ENCODE results near the gene MAP7D3.
A peak's percentile ranks its signal among the peaks of the same experiment; 100 is the strongest.

MAP7D3 gene

DNA sequence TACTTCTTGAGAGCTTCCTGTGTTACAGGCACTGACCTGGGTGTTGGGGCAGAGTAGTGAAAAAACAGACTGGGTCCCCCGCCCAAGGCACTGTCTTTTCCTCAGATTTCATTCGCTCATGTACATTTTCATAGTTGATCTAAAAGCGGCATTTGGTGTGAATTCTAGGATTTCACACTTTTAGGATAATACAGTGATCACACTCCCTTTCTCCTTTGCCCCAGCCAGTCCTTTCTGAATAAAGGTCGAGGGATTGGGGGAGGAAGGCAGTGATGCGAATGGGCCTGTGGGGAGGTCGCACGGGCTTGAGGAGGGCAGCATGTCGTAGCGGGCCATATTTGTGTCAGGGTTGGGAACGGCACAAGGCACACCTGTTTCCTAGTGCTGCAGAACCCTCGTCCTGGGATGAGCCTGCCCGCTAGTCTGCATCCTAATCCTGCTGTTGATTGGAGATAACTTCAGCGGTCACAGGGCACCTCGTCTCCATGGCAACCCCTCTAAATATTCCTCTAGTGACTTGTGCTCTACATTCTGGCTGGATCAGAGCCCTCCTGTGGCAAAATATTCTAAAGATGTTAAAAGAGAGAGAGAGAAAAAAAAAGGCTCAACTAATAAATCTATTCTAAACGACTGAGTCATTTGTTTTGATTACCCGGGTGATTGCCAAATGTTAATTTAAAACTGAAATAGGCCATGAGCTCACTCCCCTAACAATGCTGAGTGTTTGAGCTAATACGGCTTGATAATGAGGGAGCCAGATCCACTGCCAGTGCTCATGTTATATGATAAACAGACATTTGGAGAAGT, 82.1 kb downstream of the MAP7D3 start (continued):
- TF ChIP-seq, protein P1, sequence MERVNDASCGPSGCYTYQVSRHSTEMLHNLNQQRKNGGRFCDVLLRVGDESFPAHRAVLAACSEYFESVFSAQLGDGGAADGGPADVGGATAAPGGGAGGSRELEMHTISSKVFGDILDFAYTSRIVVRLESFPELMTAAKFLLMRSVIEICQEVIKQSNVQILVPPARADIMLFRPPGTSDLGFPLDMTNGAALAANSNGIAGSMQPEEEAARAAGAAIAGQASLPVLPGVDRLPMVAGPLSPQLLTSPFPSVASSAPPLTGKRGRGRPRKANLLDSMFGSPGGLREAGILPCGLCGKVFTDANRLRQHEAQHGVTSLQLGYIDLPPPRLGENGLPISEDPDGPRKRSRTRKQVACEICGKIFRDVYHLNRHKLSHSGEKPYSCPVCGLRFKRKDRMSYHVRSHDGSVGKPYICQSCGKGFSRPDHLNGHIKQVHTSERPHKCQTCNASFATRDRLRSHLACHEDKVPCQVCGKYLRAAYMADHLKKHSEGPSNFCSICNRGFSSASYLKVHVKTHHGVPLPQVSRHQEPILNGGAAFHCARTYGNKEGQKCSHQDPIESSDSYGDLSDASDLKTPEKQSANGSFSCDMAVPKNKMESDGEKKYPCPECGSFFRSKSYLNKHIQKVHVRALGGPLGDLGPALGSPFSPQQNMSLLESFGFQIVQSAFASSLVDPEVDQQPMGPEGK (tag by site-specific recombination; IDR thresholded peaks at IDR 0.05) = 0 out of 2 replicates have a peak, but pooled peaks have one; percentile 28
- TF ChIP-seq OVOL3 (tag by site-specific recombination; IDR thresholded peaks at IDR 0.05) = peak; percentile 75
- peak; percentile 77 for TF ChIP-seq OSR2 (tag by site-specific recombination; IDR thresholded peaks at IDR 0.05)
- TF ChIP-seq, protein P2, sequence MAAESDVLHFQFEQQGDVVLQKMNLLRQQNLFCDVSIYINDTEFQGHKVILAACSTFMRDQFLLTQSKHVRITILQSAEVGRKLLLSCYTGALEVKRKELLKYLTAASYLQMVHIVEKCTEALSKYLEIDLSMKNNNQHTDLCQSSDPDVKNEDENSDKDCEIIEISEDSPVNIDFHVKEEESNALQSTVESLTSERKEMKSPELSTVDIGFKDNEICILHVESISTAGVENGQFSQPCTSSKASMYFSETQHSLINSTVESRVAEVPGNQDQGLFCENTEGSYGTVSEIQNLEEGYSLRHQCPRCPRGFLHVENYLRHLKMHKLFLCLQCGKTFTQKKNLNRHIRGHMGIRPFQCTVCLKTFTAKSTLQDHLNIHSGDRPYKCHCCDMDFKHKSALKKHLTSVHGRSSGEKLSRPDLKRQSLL (tag by site-specific recombination; IDR thresholded peaks at IDR 0.05) = peak; percentile 78; the same call in 1 of the 2 replicates
- peak; percentile 75; the same call in 1 of the 2 replicates for TF ChIP-seq ZNF660 (tag by site-specific recombination; IDR thresholded peaks at IDR 0.05)
- TF ChIP-seq, protein P3, sequence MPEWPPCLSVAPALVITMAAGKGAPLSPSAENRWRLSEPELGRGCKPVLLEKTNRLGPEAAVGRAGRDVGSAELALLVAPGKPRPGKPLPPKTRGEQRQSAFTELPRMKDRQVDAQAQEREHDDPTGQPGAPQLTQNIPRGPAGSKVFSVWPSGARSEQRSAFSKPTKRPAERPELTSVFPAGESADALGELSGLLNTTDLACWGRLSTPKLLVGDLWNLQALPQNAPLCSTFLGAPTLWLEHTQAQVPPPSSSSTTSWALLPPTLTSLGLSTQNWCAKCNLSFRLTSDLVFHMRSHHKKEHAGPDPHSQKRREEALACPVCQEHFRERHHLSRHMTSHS (tag by site-specific recombination; IDR thresholded peaks at IDR 0.05) = no peak
- 0 out of 2 replicates have a peak, but pooled peaks have one; percentile 37 for TF ChIP-seq ZNF2 (tag by site-specific recombination; IDR thresholded peaks at IDR 0.05)
- TF ChIP-seq ZNF394 (tag by site-specific recombination; IDR thresholded peaks at IDR 0.05; ENCODE audit: borderline replicate concordance) = peak; percentile 74; the same call in 1 of the 2 replicates
- TF ChIP-seq, protein P4, sequence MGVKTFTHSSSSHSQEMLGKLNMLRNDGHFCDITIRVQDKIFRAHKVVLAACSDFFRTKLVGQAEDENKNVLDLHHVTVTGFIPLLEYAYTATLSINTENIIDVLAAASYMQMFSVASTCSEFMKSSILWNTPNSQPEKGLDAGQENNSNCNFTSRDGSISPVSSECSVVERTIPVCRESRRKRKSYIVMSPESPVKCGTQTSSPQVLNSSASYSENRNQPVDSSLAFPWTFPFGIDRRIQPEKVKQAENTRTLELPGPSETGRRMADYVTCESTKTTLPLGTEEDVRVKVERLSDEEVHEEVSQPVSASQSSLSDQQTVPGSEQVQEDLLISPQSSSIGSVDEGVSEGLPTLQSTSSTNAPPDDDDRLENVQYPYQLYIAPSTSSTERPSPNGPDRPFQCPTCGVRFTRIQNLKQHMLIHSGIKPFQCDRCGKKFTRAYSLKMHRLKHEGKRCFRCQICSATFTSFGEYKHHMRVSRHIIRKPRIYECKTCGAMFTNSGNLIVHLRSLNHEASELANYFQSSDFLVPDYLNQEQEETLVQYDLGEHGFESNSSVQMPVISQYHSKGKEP (tag by site-specific recombination; IDR thresholded peaks at IDR 0.05) = peak; percentile 63; the same call in 1 of the 2 replicates
- no peak for TF ChIP-seq MEIS1 (CRISPR knock-in tag; IDR thresholded peaks at IDR 0.05; ENCODE audit: borderline replicate concordance)
- TF ChIP-seq ZNF501 (tag by site-specific recombination; IDR thresholded peaks at IDR 0.05) = no peak
- TF ChIP-seq KLF8 (tag by site-specific recombination; IDR thresholded peaks at IDR 0.05) = peak; percentile 87
- TF ChIP-seq TRIM28 (IDR thresholded peaks at IDR 0.05; ENCODE audit: borderline replicate concordance, low read length) = peak; percentile 62; the same call in 1 of the 2 replicates
- TF ChIP-seq ZNF596 (tag by site-specific recombination; IDR thresholded peaks at IDR 0.05) = peak; percentile 55; the same call in 1 of the 2 replicates
- TF ChIP-seq ZNF621 (tag by site-specific recombination; IDR thresholded peaks at IDR 0.05) = no peak
- TF ChIP-seq, protein P5, sequence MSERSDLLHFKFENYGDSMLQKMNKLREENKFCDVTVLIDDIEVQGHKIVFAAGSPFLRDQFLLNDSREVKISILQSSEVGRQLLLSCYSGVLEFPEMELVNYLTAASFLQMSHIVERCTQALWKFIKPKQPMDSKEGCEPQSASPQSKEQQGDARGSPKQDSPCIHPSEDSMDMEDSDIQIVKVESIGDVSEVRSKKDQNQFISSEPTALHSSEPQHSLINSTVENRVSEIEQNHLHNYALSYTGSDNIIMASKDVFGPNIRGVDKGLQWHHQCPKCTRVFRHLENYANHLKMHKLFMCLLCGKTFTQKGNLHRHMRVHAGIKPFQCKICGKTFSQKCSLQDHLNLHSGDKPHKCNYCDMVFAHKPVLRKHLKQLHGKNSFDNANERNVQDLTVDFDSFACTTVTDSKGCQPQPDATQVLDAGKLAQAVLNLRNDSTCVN (tag by site-specific recombination; optimal IDR thresholded peaks at IDR 0.05) = no peak
- no peak for TF ChIP-seq ZNF548 (tag by site-specific recombination; IDR thresholded peaks at IDR 0.05)
- peak; percentile 75 for TF ChIP-seq ZBTB8A (tag by site-specific recombination; IDR thresholded peaks at IDR 0.05)
- TF ChIP-seq, protein P6, sequence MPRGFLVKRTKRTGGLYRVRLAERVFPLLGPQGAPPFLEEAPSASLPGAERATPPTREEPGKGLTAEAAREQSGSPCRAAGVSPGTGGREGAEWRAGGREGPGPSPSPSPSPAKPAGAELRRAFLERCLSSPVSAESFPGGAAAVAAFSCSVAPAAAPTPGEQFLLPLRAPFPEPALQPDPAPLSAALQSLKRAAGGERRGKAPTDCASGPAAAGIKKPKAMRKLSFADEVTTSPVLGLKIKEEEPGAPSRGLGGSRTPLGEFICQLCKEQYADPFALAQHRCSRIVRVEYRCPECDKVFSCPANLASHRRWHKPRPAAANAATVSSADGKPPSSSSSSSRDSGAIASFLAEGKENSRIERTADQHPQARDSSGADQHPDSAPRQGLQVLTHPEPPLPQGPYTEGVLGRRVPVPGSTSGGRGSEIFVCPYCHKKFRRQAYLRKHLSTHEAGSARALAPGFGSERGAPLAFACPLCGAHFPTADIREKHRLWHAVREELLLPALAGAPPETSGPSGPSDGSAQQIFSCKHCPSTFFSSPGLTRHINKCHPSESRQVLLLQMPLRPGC (tag by site-specific recombination; IDR thresholded peaks at IDR 0.05) = peak; percentile 84
- peak; percentile 92 for TF ChIP-seq KLF10 (tag by site-specific recombination; IDR thresholded peaks at IDR 0.05)
- TF ChIP-seq, protein P7, sequence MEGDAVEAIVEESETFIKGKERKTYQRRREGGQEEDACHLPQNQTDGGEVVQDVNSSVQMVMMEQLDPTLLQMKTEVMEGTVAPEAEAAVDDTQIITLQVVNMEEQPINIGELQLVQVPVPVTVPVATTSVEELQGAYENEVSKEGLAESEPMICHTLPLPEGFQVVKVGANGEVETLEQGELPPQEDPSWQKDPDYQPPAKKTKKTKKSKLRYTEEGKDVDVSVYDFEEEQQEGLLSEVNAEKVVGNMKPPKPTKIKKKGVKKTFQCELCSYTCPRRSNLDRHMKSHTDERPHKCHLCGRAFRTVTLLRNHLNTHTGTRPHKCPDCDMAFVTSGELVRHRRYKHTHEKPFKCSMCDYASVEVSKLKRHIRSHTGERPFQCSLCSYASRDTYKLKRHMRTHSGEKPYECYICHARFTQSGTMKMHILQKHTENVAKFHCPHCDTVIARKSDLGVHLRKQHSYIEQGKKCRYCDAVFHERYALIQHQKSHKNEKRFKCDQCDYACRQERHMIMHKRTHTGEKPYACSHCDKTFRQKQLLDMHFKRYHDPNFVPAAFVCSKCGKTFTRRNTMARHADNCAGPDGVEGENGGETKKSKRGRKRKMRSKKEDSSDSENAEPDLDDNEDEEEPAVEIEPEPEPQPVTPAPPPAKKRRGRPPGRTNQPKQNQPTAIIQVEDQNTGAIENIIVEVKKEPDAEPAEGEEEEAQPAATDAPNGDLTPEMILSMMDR (tag by site-specific recombination; IDR thresholded peaks at IDR 0.05) = 0 out of 2 replicates have a peak, but pooled peaks have one; percentile 30
- TF ChIP-seq, protein P8, sequence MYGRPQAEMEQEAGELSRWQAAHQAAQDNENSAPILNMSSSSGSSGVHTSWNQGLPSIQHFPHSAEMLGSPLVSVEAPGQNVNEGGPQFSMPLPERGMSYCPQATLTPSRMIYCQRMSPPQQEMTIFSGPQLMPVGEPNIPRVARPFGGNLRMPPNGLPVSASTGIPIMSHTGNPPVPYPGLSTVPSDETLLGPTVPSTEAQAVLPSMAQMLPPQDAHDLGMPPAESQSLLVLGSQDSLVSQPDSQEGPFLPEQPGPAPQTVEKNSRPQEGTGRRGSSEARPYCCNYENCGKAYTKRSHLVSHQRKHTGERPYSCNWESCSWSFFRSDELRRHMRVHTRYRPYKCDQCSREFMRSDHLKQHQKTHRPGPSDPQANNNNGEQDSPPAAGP (tag by site-specific recombination; IDR thresholded peaks at IDR 0.05) = 0 out of 2 replicates have a peak, but pooled peaks have one; percentile 29
- peak; percentile 92 for TF ChIP-seq ZNF366 (tag by site-specific recombination; conservative IDR thresholded peaks at IDR 0.05)
- TF ChIP-seq SP7 (tag by site-specific recombination; IDR thresholded peaks at IDR 0.05) = peak; percentile 90

All from HEK293 (cell line).